ENCODE data around the gene RIMBP2.
"Not testable (repeated sequence)": the region's sequence is repeated elsewhere in the genome, so short reads cannot be mapped to it uniquely, and the experiment has no call there.

RIMBP2 gene, protein sequence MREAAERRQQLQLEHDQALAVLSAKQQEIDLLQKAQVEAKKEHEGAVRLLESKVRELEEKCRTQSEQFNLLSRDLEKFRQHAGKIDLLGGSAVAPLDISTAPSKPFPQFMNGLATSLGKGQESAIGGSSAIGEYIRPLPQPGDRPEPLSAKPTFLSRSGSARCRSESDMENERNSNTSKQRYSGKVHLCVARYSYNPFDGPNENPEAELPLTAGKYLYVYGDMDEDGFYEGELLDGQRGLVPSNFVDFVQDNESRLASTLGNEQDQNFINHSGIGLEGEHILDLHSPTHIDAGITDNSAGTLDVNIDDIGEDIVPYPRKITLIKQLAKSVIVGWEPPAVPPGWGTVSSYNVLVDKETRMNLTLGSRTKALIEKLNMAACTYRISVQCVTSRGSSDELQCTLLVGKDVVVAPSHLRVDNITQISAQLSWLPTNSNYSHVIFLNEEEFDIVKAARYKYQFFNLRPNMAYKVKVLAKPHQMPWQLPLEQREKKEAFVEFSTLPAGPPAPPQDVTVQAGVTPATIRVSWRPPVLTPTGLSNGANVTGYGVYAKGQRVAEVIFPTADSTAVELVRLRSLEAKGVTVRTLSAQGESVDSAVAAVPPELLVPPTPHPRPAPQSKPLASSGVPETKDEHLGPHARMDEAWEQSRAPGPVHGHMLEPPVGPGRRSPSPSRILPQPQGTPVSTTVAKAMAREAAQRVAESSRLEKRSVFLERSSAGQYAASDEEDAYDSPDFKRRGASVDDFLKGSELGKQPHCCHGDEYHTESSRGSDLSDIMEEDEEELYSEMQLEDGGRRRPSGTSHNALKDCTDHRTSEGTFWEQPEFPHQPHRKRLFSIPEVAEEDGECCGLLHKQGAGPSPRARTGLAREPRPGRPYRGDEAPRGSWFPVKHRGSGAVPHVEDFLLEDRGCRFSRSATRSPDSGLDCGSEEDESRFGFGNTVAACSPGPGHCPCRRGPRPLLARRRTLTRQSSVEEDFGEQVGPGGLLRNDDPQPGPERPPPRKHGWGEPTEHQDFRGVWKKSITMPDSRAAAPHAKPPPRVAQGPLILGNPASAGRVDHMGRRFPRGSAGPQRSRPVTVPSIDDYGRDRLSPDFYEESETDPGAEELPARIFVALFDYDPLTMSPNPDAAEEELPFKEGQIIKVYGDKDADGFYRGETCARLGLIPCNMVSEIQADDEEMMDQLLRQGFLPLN (N-terminal part only)

GRCh38 chr12:130715998-130716968, at the start of gene RIMBP2:
RIMBP2 (minus strand) TSS chr12:130716299; CDS start chr12:130479013, 237,286 bp downstream.
- peak; percentile 52 for DNase-seq (ENCODE audit: low read depth, low spot score)
- no peak within 1 kb of the TSS for H3K27ac ChIP-seq

DNA sequence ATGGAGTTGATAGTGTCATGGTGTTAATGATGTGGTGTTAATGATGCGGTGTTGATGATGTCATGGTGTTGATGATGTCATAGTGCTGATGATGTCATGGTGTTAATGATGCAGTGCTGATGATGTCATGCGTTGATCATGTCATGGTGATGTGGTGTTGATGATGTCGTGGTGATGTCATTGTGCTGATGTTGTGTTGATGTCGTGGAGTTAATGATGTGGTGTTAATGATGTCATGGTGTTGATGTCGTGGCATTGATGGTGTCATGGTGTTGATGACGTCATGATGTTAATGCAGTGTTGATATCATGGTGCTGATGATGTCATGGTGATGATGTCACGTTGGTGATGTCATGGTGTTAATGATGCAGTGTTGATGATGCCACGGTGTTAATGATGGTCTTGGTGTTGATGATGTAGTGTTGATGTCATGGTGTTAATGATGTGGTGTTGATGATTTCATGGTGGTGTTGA, 49.1 kb upstream of the RIMBP2 start:
- H3K27ac ChIP-seq = no peak overlapping the region
- no peak for DNase-seq (ENCODE audit: low read depth, low spot score)

DNA sequence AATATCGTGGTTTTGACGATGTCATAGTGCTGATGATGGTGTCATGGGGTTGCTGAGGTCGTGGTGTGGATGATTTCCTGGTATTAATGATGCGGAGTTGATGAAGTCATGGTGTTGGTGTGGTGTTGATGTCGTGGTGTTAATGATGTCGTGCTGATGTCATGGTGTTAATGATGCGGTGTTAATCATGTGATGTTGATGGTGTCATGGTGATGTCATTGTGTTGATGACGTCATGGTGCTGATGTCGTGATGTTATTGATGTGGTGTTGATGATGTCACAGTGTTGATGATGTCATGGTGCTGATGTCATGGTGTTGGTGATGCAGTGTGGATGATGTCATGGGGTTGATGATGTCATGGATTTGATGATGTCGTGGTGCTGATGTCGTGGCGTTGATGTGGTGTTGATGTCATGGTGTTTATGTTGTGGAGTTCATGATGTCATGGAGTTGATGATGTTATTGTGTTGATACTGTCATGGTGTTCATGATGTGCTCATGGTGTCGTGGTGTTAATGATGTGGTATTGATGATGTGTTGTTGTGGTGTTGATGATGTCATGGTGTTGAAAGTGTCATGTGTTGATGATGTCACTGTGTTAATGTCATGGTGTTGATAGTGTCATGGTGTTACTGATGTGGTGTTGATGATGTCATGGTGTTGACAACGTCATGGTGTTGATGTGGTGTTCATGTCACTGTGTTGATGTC, 48.5 kb upstream of the RIMBP2 start:
- no peak overlapping the region for H3K27ac ChIP-seq
- DNase-seq (ENCODE audit: low read depth, low spot score) = no peak

- no peak for DNase-seq (ENCODE audit: low read depth, low spot score)
- no peak overlapping the region for H3K27ac ChIP-seq
Measured at GRCh38 chr12:130764073-130764472, 48.0 kb upstream of the RIMBP2 start.

DNA sequence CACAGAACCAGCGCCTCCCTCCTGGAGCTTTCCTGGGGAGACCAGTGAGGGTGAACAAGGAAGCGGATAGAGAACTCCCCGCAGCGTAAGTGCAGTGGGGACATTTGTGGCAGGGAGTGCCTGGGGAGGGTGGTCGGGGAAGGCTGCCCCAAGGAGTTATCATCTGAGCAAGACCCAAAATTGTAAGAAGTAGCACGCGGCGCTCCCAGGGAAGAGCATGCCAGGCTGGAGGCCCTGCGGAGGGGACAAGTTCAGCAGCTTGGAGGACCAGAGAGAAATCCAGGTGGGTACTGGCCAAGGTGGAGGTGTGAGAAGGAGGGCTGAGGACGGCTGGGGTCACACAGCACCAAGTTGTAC, 46.2 kb upstream of the RIMBP2 start:
- no peak overlapping the region for H3K27ac ChIP-seq
- DNase-seq (ENCODE audit: low read depth, low spot score) = no peak

- DNase-seq (ENCODE audit: low read depth, low spot score) = no peak
Measured at GRCh38 chr12:130761537-130762318, 45.6 kb upstream of the RIMBP2 start.

GRCh38 chr12:130754234-130754901, 38.3 kb upstream of the RIMBP2 start:
- no peak for DNase-seq (ENCODE audit: low read depth, low spot score)
- H3K27ac ChIP-seq = no peak overlapping the region

More at GRCh38 chr12:130761537-130762318, 45.6 kb upstream of the RIMBP2 start:
- no peak overlapping the region for H3K27ac ChIP-seq

DNA sequence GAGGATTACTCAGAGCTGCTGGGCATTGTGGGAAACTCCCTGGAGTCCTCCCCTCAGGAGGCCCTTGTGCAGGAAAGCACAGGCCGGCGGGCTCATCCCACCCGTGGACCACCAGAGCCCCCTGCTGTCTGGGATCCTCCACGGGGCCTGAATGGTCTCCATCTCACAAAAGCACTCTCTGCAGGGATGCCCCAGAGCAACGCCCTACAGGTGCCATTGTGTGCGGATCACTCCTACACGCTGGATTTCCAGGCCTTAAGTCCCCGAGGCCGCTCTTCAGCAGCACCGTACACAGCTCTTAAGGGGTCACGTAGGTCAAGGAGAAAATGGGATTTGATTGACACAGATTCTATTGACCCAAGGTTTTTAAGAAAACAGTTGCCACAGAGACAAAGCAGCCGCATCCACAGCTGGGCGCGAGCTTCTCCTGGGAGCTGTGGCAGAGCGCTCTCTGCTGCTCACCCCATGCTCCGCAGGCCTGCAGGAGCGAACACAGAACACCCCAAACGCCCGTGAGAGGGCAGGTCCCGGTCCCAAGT, 36.7 kb upstream of the RIMBP2 start:
- DNase-seq (ENCODE audit: low read depth, low spot score) = no peak
- no peak overlapping the region for H3K27ac ChIP-seq

DNA sequence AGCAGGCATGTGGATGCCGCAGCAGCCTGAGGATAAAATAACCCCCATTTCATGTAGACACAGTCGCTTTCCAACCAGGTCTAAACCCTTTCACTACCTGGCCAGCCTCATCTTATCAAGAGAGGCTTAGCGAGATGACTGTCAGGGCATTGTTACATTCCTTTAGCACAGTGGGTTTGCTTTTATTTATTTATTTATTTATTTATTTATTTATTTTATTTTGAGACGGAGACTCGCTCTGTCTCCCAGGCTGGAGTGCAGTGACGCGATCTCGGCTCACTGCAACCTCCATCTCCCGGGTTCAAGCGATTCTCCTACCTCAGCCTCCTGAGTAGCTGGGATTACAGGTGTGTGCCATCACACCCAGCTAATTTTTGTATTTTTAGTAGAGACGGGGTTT, 35.9 kb upstream of the RIMBP2 start:
- not testable (repeated sequence) for H3K27ac ChIP-seq; DNase-seq (ENCODE audit: low read depth, low spot score)

DNA sequence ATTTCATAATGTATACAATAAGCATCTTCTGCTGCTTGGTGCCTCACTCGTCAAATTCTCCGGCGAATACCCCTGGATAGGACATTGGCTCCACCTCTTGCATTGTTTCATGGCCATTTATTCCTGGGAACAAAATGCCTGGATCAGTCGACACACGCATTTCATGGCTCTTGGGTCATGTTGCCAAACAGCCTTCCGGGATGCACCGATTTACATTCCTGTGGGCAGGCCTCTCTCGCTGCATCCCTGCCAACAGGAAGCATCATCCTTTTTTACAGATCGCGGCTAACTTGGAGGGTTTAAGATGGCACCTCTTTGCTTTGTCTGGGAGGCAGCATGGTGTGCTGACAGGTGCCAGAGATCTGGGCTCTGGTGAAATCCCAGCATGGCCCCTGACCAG, 32.7 kb upstream of the RIMBP2 start:
- DNase-seq (ENCODE audit: low read depth, low spot score) = no peak
- no peak overlapping the region for H3K27ac ChIP-seq

- no peak for DNase-seq (ENCODE audit: low read depth, low spot score)
- no peak overlapping the region for H3K27ac ChIP-seq
Measured at GRCh38 chr12:130747867-130748740, 32.0 kb upstream of the RIMBP2 start.

GRCh38 chr12:130746546-130746945, 30.4 kb upstream of the RIMBP2 start:
- no peak overlapping the region for H3K27ac ChIP-seq
- no peak for DNase-seq (ENCODE audit: low read depth, low spot score)

GRCh38 chr12:130745921-130746320, 29.8 kb upstream of the RIMBP2 start:
- no peak for DNase-seq (ENCODE audit: low read depth, low spot score)
- H3K27ac ChIP-seq = no peak overlapping the region

- H3K27ac ChIP-seq = no peak overlapping the region
- DNase-seq (ENCODE audit: low read depth, low spot score) = no peak
Measured at GRCh38 chr12:130744274-130744673, 28.2 kb upstream of the RIMBP2 start.

GRCh38 chr12:130743606-130744005, 27.5 kb upstream of the RIMBP2 start:
- DNase-seq (ENCODE audit: low read depth, low spot score) = no peak
- H3K27ac ChIP-seq = no peak overlapping the region

- no peak for DNase-seq (ENCODE audit: low read depth, low spot score)
Measured at GRCh38 chr12:130743176-130743575, 27.1 kb upstream of the RIMBP2 start.

More at GRCh38 chr12:130743176-130743575, 27.1 kb upstream of the RIMBP2 start:
- no peak overlapping the region for H3K27ac ChIP-seq

Data from epithelial cell of prostate (primary cell).